PC-3 (cell line): ENCODE measurements around the gene LRRC45. TPM values are rescaled to one million over a fixed set of nuclear protein-coding genes. Genes with fewer than 3 reads are reported as not detected.

ENCODE experiments used
- ATAC-seq: fragments of 200-7000 bp; cut with Tn5 transposase; 2 replicates; pipeline ENCODE4 v1.9.1; 2020; ENCODE audit warnings: mild to moderate bottlenecking, moderate library complexity
- BruUV-seq: library from RNA; stranded (reverse); fragments of 400-500 nt; replicated peaks from 2 replicates; lab custom pipeline; 2021; lab: Mats Ljungman, UMichigan
- CTCF ChIA-PET: fragments of 300-600 bp; sonication (Branson Sonifier 250); formaldehyde crosslinking; loops from one replicate; lab custom pipeline; 2022; ENCODE audit warnings: antibody characterized with exemption; lab: Charles Lee
- POLR2A ChIA-PET: fragments of 300-600 bp; sonication (Branson Sonifier 250); formaldehyde crosslinking; loops from one replicate; lab custom pipeline; 2022; ENCODE audit warnings: antibody characterized with exemption; ENCODE audit not compliant: unreplicated experiment; lab: Charles Lee
- DNase-seq: peaks from one replicate; pipeline ENCODE4 v3.0.0-alpha.2; 2015
- H2AFZ ChIP-seq: fragments of 300-600 bp; sonication (generic); 2 replicates; pipeline ENCODE4 v1.6.0; 2016; ENCODE audit warnings: antibody characterized with exemption, low read length
- H3F3A ChIP-seq: fragments of 300-600 bp; sonication (generic); one replicate; pipeline ENCODE4 v1.6.0; 2017; ENCODE audit warnings: antibody characterized with exemption, low read length, control low read depth, mild to moderate bottlenecking; ENCODE audit not compliant: unreplicated experiment
- H3K27ac ChIP-seq: fragments of 300-600 bp; sonication (generic); 2 replicates; pipeline ENCODE4 v1.5.1; 2016; ENCODE audit warnings: mild to moderate bottlenecking, low read length
- H3K27me3 ChIP-seq: fragments of 300-600 bp; sonication (generic); 2 replicates; pipeline ENCODE4 v1.6.1; 2016; ENCODE audit warnings: low read length, mixed read lengths
- H3K36me3 ChIP-seq: fragments of 300-600 bp; sonication (generic); 2 replicates; pipeline ENCODE4 v1.6.1; 2016; ENCODE audit warnings: low read depth, mixed run types, low read length, mixed read lengths
- H3K4me1 ChIP-seq: fragments of 300-600 bp; sonication (generic); 2 replicates; pipeline ENCODE4 v1.5.1; 2016; ENCODE audit warnings: low read length; ENCODE audit not compliant: insufficient read depth
- H3K4me2 ChIP-seq: fragments of 300-600 bp; sonication (generic); 2 replicates; pipeline ENCODE4 v1.6.0; 2016; ENCODE audit warnings: low read length
- H3K4me3 ChIP-seq: fragments of 300-600 bp; sonication (generic); 2 replicates; pipeline ENCODE4 v1.5.1; 2016; ENCODE audit warnings: mild to moderate bottlenecking, low read length, mixed read lengths
- H3K79me2 ChIP-seq: fragments of 300-600 bp; sonication (generic); 2 replicates; pipeline ENCODE4 v1.6.1; 2017; ENCODE audit warnings: low read length, mixed read lengths
- H3K9ac ChIP-seq: fragments of 300-600 bp; sonication (generic); 2 replicates; pipeline ENCODE4 v1.6.0; 2016; ENCODE audit warnings: mild to moderate bottlenecking, low read length
- H3K9me2 ChIP-seq: fragments of 300-600 bp; sonication (generic); replicated peaks from 2 replicates; pipeline ENCODE4 v1.6.1; 2016; ENCODE audit warnings: mixed run types, low read length, mixed read lengths
- H3K9me3 ChIP-seq: fragments of 300-600 bp; sonication (generic); 2 replicates; pipeline ENCODE4 v1.6.1; 2016; ENCODE audit warnings: low read length, mixed read lengths
- H4K20me1 ChIP-seq: fragments of 300-600 bp; sonication (generic); 2 replicates; pipeline ENCODE4 v1.6.1; 2016; ENCODE audit warnings: low read length, mixed read lengths
- EZH2 ChIP-seq: fragments of 300-600 bp; sonication (generic); IDR thresholded peaks from one replicate; pipeline ENCODE4 v1.6.1; 2017; ENCODE audit warnings: antibody characterized with exemption, mild to moderate bottlenecking, low read length; ENCODE audit not compliant: unreplicated experiment
- EZH2phosphoT487 ChIP-seq: fragments of 300-600 bp; sonication (generic); IDR thresholded peaks from 2 replicates; pipeline ENCODE4 v1.6.1; 2018; ENCODE audit warnings: mild to moderate bottlenecking, antibody characterized with exemption, low read length, borderline replicate concordance
- intact Hi-C: fragments of 100-400 bp; cut with micrococcal nuclease; formaldehyde crosslinking; loops from 2 replicates; pipeline ENCODE4 v1.9.0; 2023
- total RNA-seq: library from RNA; depleted of rRNA; stranded (reverse); fragments of >200 nt; gene quantifications from 2 replicates; pipeline ENCODE4 v1.2.3, GENCODE V29; 2014
- TF ChIP-seq, protein P1 (sequence below): fragments of 300-600 bp; sonication (generic); conservative IDR thresholded peaks from 2 replicates; pipeline ENCODE4 v1.5.1; 2017; ENCODE audit warnings: antibody characterized with exemption, low read depth, mild to moderate bottlenecking, low read length

The LRRC45 gene
- total RNA-seq, 1 experiment from 2014 or later: 71.5 TPM

DNA sequence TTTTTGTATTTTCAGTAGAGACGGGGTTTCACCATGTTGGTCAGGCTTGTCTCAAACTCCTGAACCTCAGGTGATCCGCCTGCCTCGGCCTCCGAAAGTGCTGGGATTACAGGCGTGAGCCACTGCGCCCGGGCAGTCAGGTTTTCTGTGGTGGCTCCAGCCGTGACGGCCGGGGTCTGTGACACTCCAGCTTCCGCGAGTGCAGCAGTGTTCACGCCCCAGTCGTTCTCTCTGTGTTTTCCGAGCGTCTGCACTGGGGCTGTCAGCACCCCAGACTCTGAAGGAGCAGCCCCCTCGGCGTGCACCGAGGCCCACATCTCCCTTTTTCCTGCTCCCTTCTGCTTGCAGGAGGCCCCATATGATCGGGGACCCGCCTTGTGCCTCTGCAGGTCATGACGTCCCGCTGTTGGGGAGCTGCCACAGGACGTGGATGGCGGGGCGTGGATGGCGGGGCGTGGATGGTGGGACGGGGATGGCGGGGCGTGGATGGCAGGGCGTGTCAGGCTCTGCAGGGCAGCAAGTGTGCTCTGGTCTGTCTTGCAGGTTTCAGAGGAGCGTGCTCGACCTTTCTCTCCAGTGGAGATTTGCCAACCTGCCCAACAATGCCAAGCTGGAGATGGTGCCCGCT is 40.0 kb upstream of the LRRC45 start:
- intact Hi-C loops: no loop called here
- peaks cover 12% of the 10 kb centered on the region for H3K79me2 ChIP-seq
- H4K20me1 ChIP-seq: no peaks in the 10 kb centered on the region
- no TSS peak for BruUV-seq
- no peak overlapping the region for H3K9ac ChIP-seq
- H3K36me3 ChIP-seq: no peaks in the 10 kb centered on the region
- H3K9me2 ChIP-seq: no peaks in the 10 kb centered on the region
- H3F3A ChIP-seq: no peaks in the 10 kb centered on the region
- ChIA-PET CTCF (no interaction called here), POLR2A (no interaction called here)
- H3K4me3 ChIP-seq: no peak overlapping the region
- H3K27ac ChIP-seq: no peak overlapping the region
- no peaks in the 10 kb centered on the region for H3K9me3 ChIP-seq
- H3K4me2 ChIP-seq: no peak overlapping the region
- TF ChIP-seq EZH2 (no peak), EZH2phosphoT487 (no peak)
- TF ChIP-seq, protein P1, sequence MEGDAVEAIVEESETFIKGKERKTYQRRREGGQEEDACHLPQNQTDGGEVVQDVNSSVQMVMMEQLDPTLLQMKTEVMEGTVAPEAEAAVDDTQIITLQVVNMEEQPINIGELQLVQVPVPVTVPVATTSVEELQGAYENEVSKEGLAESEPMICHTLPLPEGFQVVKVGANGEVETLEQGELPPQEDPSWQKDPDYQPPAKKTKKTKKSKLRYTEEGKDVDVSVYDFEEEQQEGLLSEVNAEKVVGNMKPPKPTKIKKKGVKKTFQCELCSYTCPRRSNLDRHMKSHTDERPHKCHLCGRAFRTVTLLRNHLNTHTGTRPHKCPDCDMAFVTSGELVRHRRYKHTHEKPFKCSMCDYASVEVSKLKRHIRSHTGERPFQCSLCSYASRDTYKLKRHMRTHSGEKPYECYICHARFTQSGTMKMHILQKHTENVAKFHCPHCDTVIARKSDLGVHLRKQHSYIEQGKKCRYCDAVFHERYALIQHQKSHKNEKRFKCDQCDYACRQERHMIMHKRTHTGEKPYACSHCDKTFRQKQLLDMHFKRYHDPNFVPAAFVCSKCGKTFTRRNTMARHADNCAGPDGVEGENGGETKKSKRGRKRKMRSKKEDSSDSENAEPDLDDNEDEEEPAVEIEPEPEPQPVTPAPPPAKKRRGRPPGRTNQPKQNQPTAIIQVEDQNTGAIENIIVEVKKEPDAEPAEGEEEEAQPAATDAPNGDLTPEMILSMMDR: no peak
- ATAC-seq (no peak), DNase-seq (no peak)
- no peak overlapping the region for H2AFZ ChIP-seq
- no peaks in the 10 kb centered on the region for H3K27me3 ChIP-seq
- H3K4me1 ChIP-seq: peaks cover 4% of the 10 kb centered on the region; the same call in 1 of the 2 replicates

DNA sequence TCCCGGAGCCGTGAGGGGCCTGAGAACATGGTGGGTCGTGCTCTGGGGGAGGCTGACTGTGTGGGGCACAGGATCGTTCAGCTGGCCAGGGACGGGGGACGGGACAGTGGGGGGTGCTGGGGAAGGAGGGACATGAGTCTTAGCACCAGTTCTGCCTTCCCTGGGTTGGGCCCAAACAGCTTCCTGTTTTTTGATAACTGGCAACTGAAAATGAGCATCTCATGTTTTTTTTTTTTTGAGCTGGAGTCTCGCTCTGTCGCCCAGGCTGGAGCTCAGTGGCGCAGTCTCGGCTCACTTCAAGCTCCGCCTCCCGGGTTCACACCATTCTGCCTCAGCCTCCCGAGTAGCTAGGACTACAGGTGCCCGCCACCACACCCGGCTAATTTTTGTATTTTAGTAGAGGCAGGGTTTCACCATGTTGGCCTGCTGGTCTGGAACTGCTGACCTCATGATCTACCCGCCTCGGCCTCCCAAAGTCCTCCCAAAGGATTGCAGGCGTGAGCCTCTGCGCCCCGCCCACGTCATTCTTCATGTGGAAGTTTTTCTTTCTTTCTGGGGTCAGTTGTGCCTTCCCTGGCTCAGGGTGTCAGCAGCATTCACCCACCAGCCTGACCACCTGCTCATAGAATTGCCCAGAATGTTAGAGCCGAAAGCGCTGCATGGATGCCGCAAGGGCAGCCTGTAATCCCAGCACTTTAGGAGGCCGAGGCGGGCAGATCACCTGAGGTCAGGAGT is 39.3 kb upstream of the LRRC45 start:
- no peak overlapping the region for H3K9ac ChIP-seq
- no peaks in the 10 kb centered on the region for H3F3A ChIP-seq
- DNase-seq (no peak), ATAC-seq (no peak)
- no peaks in the 10 kb centered on the region; the same call in 1 of the 2 replicates for H3K4me1 ChIP-seq
- no peaks in the 10 kb centered on the region for H3K36me3 ChIP-seq
- H3K9me2 ChIP-seq: no peaks in the 10 kb centered on the region
- H3K79me2 ChIP-seq: peaks cover 5% of the 10 kb centered on the region; the same call in 1 of the 2 replicates
- no peak overlapping the region for H3K4me2 ChIP-seq
- no peaks in the 10 kb centered on the region for H4K20me1 ChIP-seq
- intact Hi-C loops: no loop called here
- no peak overlapping the region for H2AFZ ChIP-seq
- ChIA-PET POLR2A (no interaction called here), CTCF (no interaction called here)
- no peaks in the 10 kb centered on the region for H3K9me3 ChIP-seq
- H3K4me3 ChIP-seq: no peak overlapping the region
- no TSS peak for BruUV-seq
- H3K27me3 ChIP-seq: no peaks in the 10 kb centered on the region
- TF ChIP-seq, protein P1: no peak
- no peak for TF ChIP-seq EZH2
- TF ChIP-seq EZH2phosphoT487: no peak
- H3K27ac ChIP-seq: no peak overlapping the region
